Hepatocyte (in vitro differentiated cells): Measurements from ENCODE around the gene CHMP1B.

Experiments
- CTCF ChIP-seq: fragments of 200-600 bp; sonication (generic); IDR thresholded peaks from 2 replicates; pipeline ENCODE4 v1.5.1; 2016; ENCODE audit warnings: antibody characterized with exemption, mild to moderate bottlenecking; ENCODE audit not compliant: poor library complexity
- EZH2 ChIP-seq: fragments of 200-600 bp; sonication (generic); IDR thresholded peaks from 2 replicates; pipeline ENCODE4 v1.6.1; 2016; ENCODE audit warnings: antibody characterized with exemption, mild to moderate bottlenecking, borderline replicate concordance
- EZH2phosphoT487 ChIP-seq: fragments of 200-600 bp; sonication (generic); IDR thresholded peaks from one replicate; pipeline ENCODE4 v1.6.1; 2018; ENCODE audit warnings: antibody characterized with exemption, mild to moderate bottlenecking, low read depth, moderate library complexity; ENCODE audit not compliant: unreplicated experiment, severe bottlenecking

GRCh38 chr18:11849841-11850634 lies 1.2 kb upstream of the CHMP1B start:
- TF ChIP-seq CTCF (no peak), EZH2phosphoT487 (no peak), EZH2 (no peak)
